OCI-LY7 (cell line): Measurements from ENCODE around the gene PAMR1. TPM values are rescaled to one million over a fixed set of nuclear protein-coding genes. Genes with fewer than 3 reads are reported as not detected.

Source experiments
- BruUV-seq: library from RNA; stranded (reverse); fragments of 400-500 nt; replicated peaks from 2 replicates; lab custom pipeline; 2021; lab: Mats Ljungman, UMichigan
- CTCF ChIA-PET: fragments of 300-600 bp; sonication (Branson Sonifier 250); formaldehyde crosslinking; loops from one replicate; lab custom pipeline; 2022; ENCODE audit warnings: antibody characterized with exemption; ENCODE audit not compliant: unreplicated experiment; lab: Charles Lee
- POLR2A ChIA-PET: fragments of 300-600 bp; sonication (Branson Sonifier 250); formaldehyde crosslinking; loops from one replicate; lab custom pipeline; 2022; ENCODE audit warnings: antibody characterized with exemption; lab: Charles Lee
- DNase-seq: peaks from one replicate; pipeline ENCODE4 v3.0.0-alpha.2; 2015; ENCODE audit warnings: low spot score
- H2AFZ ChIP-seq: fragments of 200-600 bp; sonication (generic), shearing (Covaris generic); 2 replicates; pipeline ENCODE4 v1.6.1; 2014; ENCODE audit warnings: mild to moderate bottlenecking, antibody characterized with exemption, low read length, moderate library complexity
- H3K27ac ChIP-seq: fragments of 200-600 bp; sonication (generic); 2 replicates; pipeline ENCODE4 v1.5.1; 2014; ENCODE audit warnings: mixed run types, low read depth, mild to moderate bottlenecking, moderate library complexity, low read length, inconsistent platforms; ENCODE audit not compliant: poor library complexity, severe bottlenecking
- H3K36me3 ChIP-seq: fragments of 200-600 bp; sonication (generic); 2 replicates; pipeline ENCODE4 v1.6.1; 2014; ENCODE audit warnings: mild to moderate bottlenecking, antibody characterized with exemption, low read length, moderate library complexity, mixed read lengths; ENCODE audit not compliant: insufficient read depth
- H3K4me1 ChIP-seq: fragments of 200-600 bp; sonication (generic); 2 replicates; pipeline ENCODE4 v1.5.1; 2014; ENCODE audit warnings: mild to moderate bottlenecking, low read length; ENCODE audit not compliant: insufficient read depth, poor library complexity, severe bottlenecking
- H3K4me2 ChIP-seq: fragments of 200-600 bp; sonication (generic); 2 replicates; pipeline ENCODE4 v1.6.1; 2014; ENCODE audit warnings: mild to moderate bottlenecking, low read length
- H3K4me3 ChIP-seq: fragments of 200-600 bp; sonication (generic); 2 replicates; pipeline ENCODE4 v1.5.1; 2014; ENCODE audit warnings: mild to moderate bottlenecking, low read depth, low read length; ENCODE audit not compliant: poor library complexity, severe bottlenecking
- H3K79me2 ChIP-seq: fragments of 200-600 bp; sonication (generic); 2 replicates; pipeline ENCODE4 v1.6.1; 2016; ENCODE audit warnings: low read depth, mild to moderate bottlenecking, low read length, moderate library complexity, mixed read lengths; ENCODE audit not compliant: insufficient read depth
- H3K9me2 ChIP-seq: fragments of 200-600 bp; sonication (generic); 2 replicates; pipeline ENCODE4 v1.6.1; 2016; ENCODE audit warnings: mild to moderate bottlenecking, low read length, mixed read lengths; ENCODE audit not compliant: insufficient read depth
- H3K9me3 ChIP-seq: fragments of 200-600 bp; sonication (generic); 2 replicates; pipeline ENCODE4 v1.6.1; 2014; ENCODE audit warnings: mild to moderate bottlenecking, mixed run types, low read length, mixed read lengths
- H4K20me1 ChIP-seq: fragments of 200-600 bp; sonication (generic); 2 replicates; pipeline ENCODE4 v1.6.1; 2014; ENCODE audit warnings: mild to moderate bottlenecking, antibody characterized with exemption, low read length, moderate library complexity, mixed read lengths; ENCODE audit not compliant: insufficient read depth
- EZH2phosphoT487 ChIP-seq: fragments of 200-600 bp; sonication (generic); IDR thresholded peaks from 2 replicates; pipeline ENCODE4 v1.6.1; 2018; ENCODE audit warnings: low read depth, borderline replicate concordance, mild to moderate bottlenecking, mixed run types, antibody characterized with exemption, low read length, moderate library complexity, mixed read lengths
- intact Hi-C: fragments of 100-400 bp; cut with micrococcal nuclease; formaldehyde crosslinking; loops from one replicate; pipeline ENCODE4 v1.10.0; 2022; ENCODE audit not compliant: unreplicated experiment
- total RNA-seq, 2 experiments: library from RNA; depleted of rRNA in 1 of 2; stranded (reverse); fragments of >200 nt in 1 of 2; shearing (Covaris generic) in 1 of 2; gene quantifications; 2 replicates each; pipeline ENCODE4 v1.2.3, GENCODE V29; 2014 to 2022
- TF ChIP-seq, protein P1 (sequence below): fragments of 200-600 bp; sonication (generic); conservative IDR thresholded peaks from 2 replicates; pipeline ENCODE4 v1.5.1; 2014; ENCODE audit warnings: mild to moderate bottlenecking, antibody characterized with exemption, low read length, moderate library complexity, mixed read lengths

PAMR1 gene
- total RNA-seq, 2 experiments from 2014 or later, result not detected

DNA sequence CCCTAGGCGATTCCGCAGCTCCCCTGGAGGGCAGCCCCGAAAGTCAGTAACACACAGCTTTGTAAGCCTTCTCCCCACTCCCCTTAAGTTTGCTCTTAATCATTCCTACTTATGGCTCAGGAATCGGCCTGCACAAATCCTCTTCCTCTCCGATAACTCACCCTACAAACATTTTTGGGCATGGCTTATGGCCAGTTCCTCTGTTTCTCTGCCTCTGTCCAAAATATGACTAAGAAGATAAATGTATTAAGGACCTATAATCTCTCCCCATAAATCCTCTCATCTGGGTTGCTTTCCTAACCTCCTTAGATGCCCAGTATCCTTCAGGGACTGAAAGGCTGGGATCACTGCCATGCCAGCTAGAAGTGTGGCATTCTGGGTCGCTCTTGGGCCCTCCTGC lies 41.0 kb downstream of the PAMR1 start:
- Histone ChIP-seq H2AFZ (no peak overlapping the region), H3K79me2 (no peaks in the 10 kb centered on the region), H3K27ac (no peak overlapping the region), H3K9me3 (no peaks in the 10 kb centered on the region), H3K4me2 (no peak overlapping the region), H3K9me2 (no peaks in the 10 kb centered on the region), H3K4me3 (no peak overlapping the region), H4K20me1 (no peaks in the 10 kb centered on the region), H3K36me3 (no peaks in the 10 kb centered on the region), H3K4me1 (no peaks in the 10 kb centered on the region)
- ChIA-PET CTCF (no interaction called here), POLR2A (no interaction called here)
- TF ChIP-seq, protein P1, sequence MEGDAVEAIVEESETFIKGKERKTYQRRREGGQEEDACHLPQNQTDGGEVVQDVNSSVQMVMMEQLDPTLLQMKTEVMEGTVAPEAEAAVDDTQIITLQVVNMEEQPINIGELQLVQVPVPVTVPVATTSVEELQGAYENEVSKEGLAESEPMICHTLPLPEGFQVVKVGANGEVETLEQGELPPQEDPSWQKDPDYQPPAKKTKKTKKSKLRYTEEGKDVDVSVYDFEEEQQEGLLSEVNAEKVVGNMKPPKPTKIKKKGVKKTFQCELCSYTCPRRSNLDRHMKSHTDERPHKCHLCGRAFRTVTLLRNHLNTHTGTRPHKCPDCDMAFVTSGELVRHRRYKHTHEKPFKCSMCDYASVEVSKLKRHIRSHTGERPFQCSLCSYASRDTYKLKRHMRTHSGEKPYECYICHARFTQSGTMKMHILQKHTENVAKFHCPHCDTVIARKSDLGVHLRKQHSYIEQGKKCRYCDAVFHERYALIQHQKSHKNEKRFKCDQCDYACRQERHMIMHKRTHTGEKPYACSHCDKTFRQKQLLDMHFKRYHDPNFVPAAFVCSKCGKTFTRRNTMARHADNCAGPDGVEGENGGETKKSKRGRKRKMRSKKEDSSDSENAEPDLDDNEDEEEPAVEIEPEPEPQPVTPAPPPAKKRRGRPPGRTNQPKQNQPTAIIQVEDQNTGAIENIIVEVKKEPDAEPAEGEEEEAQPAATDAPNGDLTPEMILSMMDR, result no peak
- no peak for TF ChIP-seq EZH2phosphoT487
- no TSS peak for BruUV-seq
- intact Hi-C loops, result no loop called here
- no peak for DNase-seq

DNA sequence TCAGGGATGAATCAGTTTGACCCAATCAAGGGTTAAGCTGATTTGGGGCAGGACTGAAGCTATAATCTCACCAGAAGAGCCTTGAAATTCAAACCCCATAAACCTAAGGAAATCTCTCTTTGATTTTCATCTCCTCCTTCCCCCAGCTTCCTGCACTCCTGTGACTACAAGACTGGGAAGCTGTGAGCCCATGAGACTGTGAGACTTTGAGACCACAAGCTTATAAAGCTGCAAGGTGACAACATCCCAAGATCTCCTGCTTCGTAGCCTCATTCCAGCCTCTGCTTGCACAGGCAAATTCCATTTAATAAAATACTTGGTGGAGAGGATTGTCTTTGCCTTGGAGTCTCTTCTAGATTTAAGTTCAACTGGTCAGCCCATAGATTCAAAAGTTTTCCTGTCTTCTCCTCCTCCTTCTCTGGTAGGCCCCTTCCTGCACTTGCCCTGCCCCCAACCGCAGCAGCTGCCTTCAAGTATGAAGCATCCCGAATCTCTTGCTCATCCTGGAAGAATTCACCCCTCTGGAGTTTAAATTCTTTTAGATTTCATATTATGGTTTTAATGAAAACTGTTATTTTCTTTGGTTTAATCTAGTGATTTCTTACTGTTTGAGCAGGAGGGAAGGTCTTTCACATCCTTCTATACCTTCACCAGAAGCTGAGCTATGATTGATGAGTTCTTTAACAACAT lies 42.1 kb downstream of the PAMR1 start:
- POLR2A ChIA-PET, result no interaction called here
- H3K4me2 ChIP-seq, result no peak overlapping the region
- TF ChIP-seq, protein P1, result no peak
- TF ChIP-seq EZH2phosphoT487, result no peak
- H2AFZ ChIP-seq, result no peak overlapping the region
- no peaks in the 10 kb centered on the region for H4K20me1 ChIP-seq
- H3K4me1 ChIP-seq, result no peaks in the 10 kb centered on the region
- CTCF ChIA-PET, result interaction anchor here (0.7 kb wide), 1 partner anchor 40 kb away, joined by 3 read pairs; no protein-coding TSS in a partner anchor
- no peaks in the 10 kb centered on the region for H3K9me3 ChIP-seq
- intact Hi-C loops, result no loop called here
- H3K79me2 ChIP-seq, result no peaks in the 10 kb centered on the region
- no peaks in the 10 kb centered on the region for H3K36me3 ChIP-seq
- BruUV-seq, result no TSS peak
- no peak overlapping the region for H3K27ac ChIP-seq
- no peaks in the 10 kb centered on the region for H3K9me2 ChIP-seq
- no peak for DNase-seq
- H3K4me3 ChIP-seq, result no peak overlapping the region

DNA sequence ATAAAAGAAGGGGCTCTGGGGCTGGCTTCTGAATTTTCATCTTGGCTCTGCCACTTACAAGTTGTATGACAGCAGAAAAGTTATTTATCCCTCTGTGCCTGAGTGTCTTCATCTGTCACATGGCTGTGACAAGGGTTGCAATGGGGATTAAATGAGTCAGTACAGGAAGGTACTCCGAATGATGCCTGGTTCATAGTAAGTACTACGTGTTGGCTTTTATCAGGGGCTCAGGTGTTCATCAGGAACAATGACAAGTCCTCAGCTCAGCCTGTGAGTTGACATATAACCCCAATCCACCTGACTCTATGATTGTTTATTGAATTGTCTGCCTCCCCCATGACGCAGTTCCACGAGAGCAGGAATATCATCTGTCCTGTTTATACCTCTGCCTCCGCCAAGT lies 45.7 kb downstream of the PAMR1 start:
- Histone ChIP-seq H3K36me3 (no peaks in the 10 kb centered on the region), H4K20me1 (no peaks in the 10 kb centered on the region), H2AFZ (no peak overlapping the region), H3K27ac (no peak overlapping the region), H3K4me1 (no peaks in the 10 kb centered on the region), H3K79me2 (no peaks in the 10 kb centered on the region), H3K4me2 (no peak overlapping the region), H3K4me3 (no peak overlapping the region), H3K9me3 (no peaks in the 10 kb centered on the region), H3K9me2 (no peaks in the 10 kb centered on the region)
- no peak for TF ChIP-seq EZH2phosphoT487
- TF ChIP-seq, protein P1, result no peak
- intact Hi-C loops, result no loop called here
- DNase-seq, result no peak
- no TSS peak for BruUV-seq
- ChIA-PET CTCF (no interaction called here), POLR2A (no interaction called here)
